H9 (cell line): ENCODE results near the gene RBM19. TPM values are rescaled to one million over a fixed set of nuclear protein-coding genes. Genes with fewer than 3 reads are reported as not detected.

Experiments
- DNase-seq: peaks from one replicate; pipeline ENCODE4 v3.0.0-alpha.2; 2017
- H2AFZ ChIP-seq: one replicate; pipeline ENCODE4 v1.6.1; 2013; ENCODE audit warnings: mild to moderate bottlenecking, low read length, control low read depth, moderate library complexity
- H2AK5ac ChIP-seq: 2 replicates; pipeline ENCODE4 v1.6.1; 2013; ENCODE audit warnings: low read length, control low read depth, mixed read lengths; ENCODE audit not compliant: insufficient read length
- H2BK120ac ChIP-seq: one replicate; pipeline ENCODE4 v1.6.1; 2013; ENCODE audit warnings: low read depth, mild to moderate bottlenecking, low read length, control low read depth, inconsistent platforms; ENCODE audit not compliant: poor library complexity, severe bottlenecking
- H2BK12ac ChIP-seq: 2 replicates; pipeline ENCODE4 v1.6.1; 2013; ENCODE audit warnings: low read length, control low read depth, mixed read lengths, low read depth; ENCODE audit not compliant: insufficient read length
- H2BK15ac ChIP-seq: 2 replicates; pipeline ENCODE4 v1.6.1; 2013; ENCODE audit warnings: low read depth, low read length, control low read depth
- H2BK20ac ChIP-seq: one replicate; pipeline ENCODE4 v1.6.1; 2013; ENCODE audit warnings: low read depth, mild to moderate bottlenecking, low read length, control low read depth, inconsistent platforms; ENCODE audit not compliant: poor library complexity, severe bottlenecking
- H2BK5ac ChIP-seq: 2 replicates; pipeline ENCODE4 v1.6.1; 2013; ENCODE audit warnings: low read length, control low read depth, mixed read lengths; ENCODE audit not compliant: insufficient read length
- H3K14ac ChIP-seq: 2 replicates; pipeline ENCODE4 v1.6.1; 2013; ENCODE audit warnings: low read length, control low read depth; ENCODE audit not compliant: insufficient read depth
- H3K18ac ChIP-seq: 2 replicates; pipeline ENCODE4 v1.6.1; 2013; ENCODE audit warnings: low read depth, mild to moderate bottlenecking, mixed read lengths, low read length, control low read depth; ENCODE audit not compliant: insufficient read length
- H3K23ac ChIP-seq: 2 replicates; pipeline ENCODE4 v1.6.1; 2013; ENCODE audit warnings: low read length, control low read depth, mixed read lengths, low read depth; ENCODE audit not compliant: insufficient read length
- H3K23me2 ChIP-seq: 2 replicates; pipeline ENCODE4 v1.6.1; 2013; ENCODE audit warnings: low read depth, mild to moderate bottlenecking, mixed read lengths, low read length, control low read depth; ENCODE audit not compliant: insufficient read length, poor library complexity, severe bottlenecking
- H3K27ac ChIP-seq: 2 replicates; pipeline ENCODE4 v1.5.1; 2013; ENCODE audit warnings: low read length, control low read depth, mixed read lengths, low read depth; ENCODE audit not compliant: insufficient read length
- H3K27me3 ChIP-seq: 2 replicates; pipeline ENCODE4 v1.6.1; 2013; ENCODE audit warnings: low read length, control low read depth, inconsistent platforms; ENCODE audit not compliant: insufficient read depth
- H3K4ac ChIP-seq: 2 replicates; pipeline ENCODE4 v1.6.1; 2013; ENCODE audit warnings: low read depth, mild to moderate bottlenecking, control low read depth, inconsistent platforms, low read length, moderate library complexity
- H3K4me1 ChIP-seq: 2 replicates; pipeline ENCODE4 v1.6.1; 2013; ENCODE audit warnings: low read length, control low read depth, inconsistent platforms; ENCODE audit not compliant: insufficient read depth
- H3K4me2 ChIP-seq: 2 replicates; pipeline ENCODE4 v1.6.1; 2013; ENCODE audit warnings: low read length, control low read depth, mixed read lengths; ENCODE audit not compliant: insufficient read length, insufficient read depth
- H3K56ac ChIP-seq: 2 replicates; pipeline ENCODE4 v1.6.1; 2013; ENCODE audit warnings: low read depth, mild to moderate bottlenecking, mixed read lengths, low read length, control low read depth; ENCODE audit not compliant: insufficient read length
- H3K79me1 ChIP-seq: 2 replicates; pipeline ENCODE4 v1.6.1; 2013; ENCODE audit warnings: low read depth, mild to moderate bottlenecking, moderate library complexity, low read length, control low read depth, inconsistent platforms; ENCODE audit not compliant: insufficient read depth, poor library complexity, severe bottlenecking
- H3K79me2 ChIP-seq: 2 replicates; pipeline ENCODE4 v1.6.1; 2013; ENCODE audit warnings: low read length, control low read depth, inconsistent platforms; ENCODE audit not compliant: insufficient read depth
- H3K9ac ChIP-seq: 2 replicates; pipeline ENCODE4 v1.6.1; 2013; ENCODE audit warnings: low read length, control low read depth, mixed read lengths; ENCODE audit not compliant: insufficient read length; ENCODE audit errors: extremely low read depth
- H3K9me3 ChIP-seq: one replicate; pipeline ENCODE4 v1.6.1; 2013; ENCODE audit warnings: low read depth, low read length, inconsistent platforms; ENCODE audit not compliant: control insufficient read depth
- H3T11ph ChIP-seq: one replicate; pipeline ENCODE4 v1.6.1; 2013; ENCODE audit warnings: mild to moderate bottlenecking, low read length, control low read depth, inconsistent platforms
- H4K20me1 ChIP-seq: one replicate; pipeline ENCODE4 v1.6.1; 2013; ENCODE audit not compliant: control insufficient read depth, insufficient read length, insufficient read depth
- H4K5ac ChIP-seq: 2 replicates; pipeline ENCODE4 v1.6.1; 2013; ENCODE audit warnings: low read depth, mild to moderate bottlenecking, mixed read lengths, low read length, control low read depth; ENCODE audit not compliant: insufficient read length
- H4K8ac ChIP-seq: replicated peaks from 2 replicates; pipeline ENCODE4 v1.6.1; 2013; ENCODE audit warnings: low read length, control low read depth, mixed read lengths, low read depth; ENCODE audit not compliant: insufficient read length
- H4K91ac ChIP-seq: 2 replicates; pipeline ENCODE4 v1.6.1; 2013; ENCODE audit warnings: low read depth, mild to moderate bottlenecking, moderate library complexity, mixed read lengths, low read length, control low read depth; ENCODE audit not compliant: insufficient read length
- H3K27ac Mint-ChIP-seq, 3 experiments: 2 replicates in 2 of 3; 3 replicates in 1 of 3; pipeline ENCODE4 v1.8.0; 2020 to 2021; ENCODE audit warnings: mixed read lengths in 3 of 3, mild to moderate bottlenecking in 1 of 3, moderate library complexity in 1 of 3
- H3K27me3 Mint-ChIP-seq: 2 replicates; pipeline ENCODE4 v1.8.0; 2021; ENCODE audit warnings: low read depth, mild to moderate bottlenecking, moderate library complexity, mixed read lengths
- H3K36me3 Mint-ChIP-seq, 3 experiments: 2 replicates in 2 of 3; 3 replicates in 1 of 3; pipeline ENCODE4 v1.8.0; 2020 to 2021; ENCODE audit warnings: low read depth in 3 of 3, mixed read lengths in 3 of 3; ENCODE audit not compliant: insufficient read depth in 1 of 3
- H3K4me1 Mint-ChIP-seq, 2 experiments: 2 replicates each; pipeline ENCODE4 v1.8.0; 2020; ENCODE audit warnings: mixed read lengths in 2 of 2
- H3K4me3 Mint-ChIP-seq, 2 experiments: 2 replicates in 1 of 2; 3 replicates in 1 of 2; pipeline ENCODE4 v1.8.0; 2020 to 2021; ENCODE audit warnings: mild to moderate bottlenecking in 2 of 2, mixed read lengths in 2 of 2, moderate library complexity in 1 of 2
- H3K9me3 Mint-ChIP-seq, 2 experiments: 2 replicates in 1 of 2; 3 replicates in 1 of 2; pipeline ENCODE4 v1.8.0; 2020; ENCODE audit warnings: mild to moderate bottlenecking in 2 of 2, mixed read lengths in 2 of 2, moderate library complexity in 1 of 2
- CTCF ChIP-seq: fragments of 200-600 bp; sonication (generic); conservative IDR thresholded peaks from 3 replicates; pipeline ENCODE4 v1.8.0; 2021; ENCODE audit warnings: antibody characterized with exemption, mild to moderate bottlenecking
- WGBS: extraction: QIAGEN DNeasy Blood & Tissue Kit; methylation state at CpG from one replicate; pipeline ENCODE4 v1.1.7; 2013; ENCODE audit warnings: missing lambda C conversion rate, low lambda C conversion rate, mixed read lengths; ENCODE audit not compliant: insufficient read length; ENCODE audit errors: extremely low coverage; 5-methylcytosine and 5-hydroxymethylcytosine counted together
- total RNA-seq: library from RNA; stranded (reverse); gene quantifications from 2 replicates; pipeline ENCODE4 v1.2.1, GENCODE V29; 2021

The RBM19 gene
- total RNA-seq, 1 experiment from 2014 or later, result 32.2 TPM

GRCh38 chr12:113950873-113951272 is 15.3 kb downstream of the RBM19 start:
- peaks cover 36 to 73% (median 41%) of the 10 kb centered on the region in 3 experiments; a peak in 6 of 7 replicates for H3K36me3 Mint-ChIP-seq

More at GRCh38 chr12:113950873-113951272, 15.3 kb downstream of the RBM19 start:
- no peak overlapping the region for H2AK5ac ChIP-seq
- H2BK20ac ChIP-seq, result no peak overlapping the region
- H3K4ac ChIP-seq, result no peak overlapping the region
- H3T11ph ChIP-seq, result no peak overlapping the region
- WGBS, result 100% methylated on average over 1 of the region's 3 CpGs
- no peak overlapping the region for H2BK120ac ChIP-seq
- no peak overlapping the region for H3K4me2 ChIP-seq
- DNase-seq, result no peak
- H3K18ac ChIP-seq, result no peak overlapping the region
- no peaks in the 10 kb centered on the region for H3K4me1 ChIP-seq
- H3K9me3 ChIP-seq, result no peaks in the 10 kb centered on the region
- H2AFZ ChIP-seq, result no peak overlapping the region
- no peak overlapping the region for H3K27ac ChIP-seq
- H3K27me3 ChIP-seq, result no peaks in the 10 kb centered on the region
- no peak overlapping the region for H2BK15ac ChIP-seq
- Mint-ChIP-seq H3K4me3 (no peak overlapping the region), H3K9me3 (no peaks in the 10 kb centered on the region), H3K27ac (no peak overlapping the region), H3K27me3 (no peaks in the 10 kb centered on the region), H3K4me1 (no peaks in the 10 kb centered on the region)
- no peaks in the 10 kb centered on the region for H3K79me1 ChIP-seq
- H3K9ac ChIP-seq, result no peak overlapping the region
- H3K79me2 ChIP-seq, result no peaks in the 10 kb centered on the region
- TF ChIP-seq CTCF, result no peak
- H4K8ac ChIP-seq, result no peak overlapping the region
- H4K20me1 ChIP-seq, result no peaks in the 10 kb centered on the region
- H3K23ac ChIP-seq, result no peak overlapping the region
- no peak overlapping the region for H3K56ac ChIP-seq
- H4K5ac ChIP-seq, result no peak overlapping the region
- no peaks in the 10 kb centered on the region for H3K23me2 ChIP-seq
- no peak overlapping the region for H2BK5ac ChIP-seq
- H2BK12ac ChIP-seq, result no peak overlapping the region
- H3K14ac ChIP-seq, result no peak overlapping the region
- H4K91ac ChIP-seq, result no peak overlapping the region
